Omental fat pad (tissue), 4 donors: ENCODE measurements around the gene NFAM1. TPM values are rescaled to one million over a fixed set of nuclear protein-coding genes. Genes with fewer than 3 reads are reported as not detected.

ENCODE experiments used
- ATAC-seq: fragments of 150-250 bp; one replicate; pipeline ENCODE4 v1.9.1; 2016; ENCODE audit warnings: mild to moderate bottlenecking, moderate library complexity; ENCODE audit not compliant: low FRiP score
- DNase-seq: peaks from one replicate; pipeline ENCODE4 v3.0.0-alpha.2; 2019; ENCODE audit warnings: low spot score
- total RNA-seq, 4 donors: library from RNA; depleted of rRNA; stranded (reverse); fragments of >200 nt; gene quantifications; one replicate each; pipeline ENCODE4 v1.1.0, GENCODE V29; 2016
- TF ChIP-seq, protein P1 (sequence below), 3 donors: fragments of 450-650 bp; IDR thresholded peaks; one replicate each; pipeline ENCODE4 v1.5.1; 2016 to 2017; ENCODE audit warnings: antibody characterized with exemption in 3 of 3, mild to moderate bottlenecking in 3 of 3, moderate library complexity in 2 of 3

Gene NFAM1
- total RNA-seq, 4 donors from 2014 or later, result 4.9 to 14.0 (median 6.3) TPM

DNA sequence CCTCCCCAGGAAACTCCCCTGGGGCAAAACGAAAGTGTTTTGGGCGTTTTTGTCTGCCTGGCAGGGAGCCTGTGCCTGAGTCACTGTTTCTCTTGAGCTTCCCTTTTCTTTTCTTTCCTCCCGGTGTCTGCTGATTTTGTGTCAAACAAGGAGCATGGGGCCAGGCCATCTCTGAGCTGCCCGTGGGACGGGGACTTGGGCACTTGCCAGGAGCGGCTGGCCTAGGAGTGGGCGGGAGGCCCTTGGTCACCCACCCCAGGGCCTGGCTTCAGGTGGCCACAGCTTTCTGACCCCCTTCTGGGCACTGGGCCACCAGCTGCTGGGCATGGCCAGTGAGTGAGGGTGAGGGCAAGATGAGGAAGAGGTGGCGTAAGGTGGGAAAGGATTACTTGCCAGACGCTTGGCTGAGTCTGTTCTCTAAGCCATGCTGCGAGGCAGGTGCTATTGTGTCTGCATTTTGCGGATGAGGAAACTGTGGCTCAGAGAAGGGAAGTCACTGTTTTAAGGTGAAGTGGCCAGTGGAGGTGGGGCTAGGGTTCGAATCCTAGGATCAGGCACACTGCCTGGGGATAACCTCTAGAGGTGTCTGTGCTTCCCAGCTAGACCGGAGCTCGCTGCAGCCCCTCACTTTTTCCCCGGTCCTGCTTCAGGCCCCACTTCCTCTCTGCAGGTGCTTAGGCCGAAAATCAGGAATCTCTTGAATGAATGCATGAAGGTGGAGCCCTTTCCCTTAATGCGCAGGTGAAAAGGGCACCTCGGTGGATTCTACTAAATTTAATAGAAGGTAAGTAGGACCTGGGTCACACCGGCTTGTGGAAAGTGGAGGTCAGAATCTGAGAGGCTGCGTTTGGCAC lies 7.8 kb upstream of the NFAM1 start:
- ATAC-seq, result no peak
- DNase-seq, result peak; percentile 52
- TF ChIP-seq, protein P1, sequence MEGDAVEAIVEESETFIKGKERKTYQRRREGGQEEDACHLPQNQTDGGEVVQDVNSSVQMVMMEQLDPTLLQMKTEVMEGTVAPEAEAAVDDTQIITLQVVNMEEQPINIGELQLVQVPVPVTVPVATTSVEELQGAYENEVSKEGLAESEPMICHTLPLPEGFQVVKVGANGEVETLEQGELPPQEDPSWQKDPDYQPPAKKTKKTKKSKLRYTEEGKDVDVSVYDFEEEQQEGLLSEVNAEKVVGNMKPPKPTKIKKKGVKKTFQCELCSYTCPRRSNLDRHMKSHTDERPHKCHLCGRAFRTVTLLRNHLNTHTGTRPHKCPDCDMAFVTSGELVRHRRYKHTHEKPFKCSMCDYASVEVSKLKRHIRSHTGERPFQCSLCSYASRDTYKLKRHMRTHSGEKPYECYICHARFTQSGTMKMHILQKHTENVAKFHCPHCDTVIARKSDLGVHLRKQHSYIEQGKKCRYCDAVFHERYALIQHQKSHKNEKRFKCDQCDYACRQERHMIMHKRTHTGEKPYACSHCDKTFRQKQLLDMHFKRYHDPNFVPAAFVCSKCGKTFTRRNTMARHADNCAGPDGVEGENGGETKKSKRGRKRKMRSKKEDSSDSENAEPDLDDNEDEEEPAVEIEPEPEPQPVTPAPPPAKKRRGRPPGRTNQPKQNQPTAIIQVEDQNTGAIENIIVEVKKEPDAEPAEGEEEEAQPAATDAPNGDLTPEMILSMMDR (IDR thresholded peaks at IDR 0.05), result no peak

- ATAC-seq (no peak), DNase-seq (no peak)
- TF ChIP-seq, protein P1 (IDR thresholded peaks at IDR 0.05), result no peak
Measured at GRCh38 chr22:42439021-42439567, 6.9 kb upstream of the NFAM1 start.

- DNase-seq (no peak), ATAC-seq (no peak)
- TF ChIP-seq, protein P1 (IDR thresholded peaks at IDR 0.05), result no peak
Measured at GRCh38 chr22:42438293-42438650, 6.1 kb upstream of the NFAM1 start.

- TF ChIP-seq, protein P1 (IDR thresholded peaks at IDR 0.05), result peak in 2 of 3 donors; percentile 32 to 92
- DNase-seq (peak; percentile 54), ATAC-seq (peak; percentile 57)
Measured at GRCh38 chr22:42437488-42438292, 5.5 kb upstream of the NFAM1 start.

DNA sequence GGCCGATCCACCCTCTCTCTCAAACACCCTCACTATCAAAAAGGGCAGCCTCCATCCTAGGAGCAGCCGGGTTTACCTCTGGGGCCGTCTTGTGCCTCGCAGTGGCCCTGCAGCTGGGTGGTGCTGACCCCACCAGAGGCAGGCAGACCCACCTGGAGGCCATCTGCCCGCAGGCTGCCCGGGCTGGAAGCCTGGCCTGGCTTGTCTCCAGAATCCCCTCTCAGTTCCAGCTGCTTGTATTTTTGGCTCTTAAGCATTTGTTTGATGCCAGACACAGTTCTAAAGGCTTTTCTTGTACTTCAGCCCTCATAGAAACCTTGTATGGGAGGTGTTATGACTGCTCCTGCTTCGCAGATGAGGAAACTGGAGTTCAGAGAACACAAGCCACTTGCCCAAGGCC lies 4.2 kb upstream of the NFAM1 start:
- no peak for DNase-seq
- TF ChIP-seq, protein P1 (IDR thresholded peaks at IDR 0.05), result no peak
- no peak for ATAC-seq

- TF ChIP-seq, protein P1 (IDR thresholded peaks at IDR 0.05), result no peak
- DNase-seq (no peak), ATAC-seq (no peak)
Measured at GRCh38 chr22:42434748-42435425, 2.7 kb upstream of the NFAM1 start.
